DMS 273 (cell line): Measurements from ENCODE around the gene ZNF564.
"Not testable (repeated sequence)": the region's sequence is repeated elsewhere in the genome, so short reads cannot be mapped to it uniquely, and the experiment has no call there.

ENCODE experiments used
- DNase-seq: peaks from one replicate; lab custom pipeline; 2025; ENCODE audit not compliant: unreplicated experiment; lab: John Stamatoyannopoulos, UW

ZNF564 gene

GRCh38 chr19:12551060-12551832 lies at the start of gene ZNF564:
Gene ZNF564, minus strand, starts transcription at chr19:12551482. Its CDS starts 150 bp downstream, at chr19:12551332.
- DNase-seq = peak; percentile 99

DNA sequence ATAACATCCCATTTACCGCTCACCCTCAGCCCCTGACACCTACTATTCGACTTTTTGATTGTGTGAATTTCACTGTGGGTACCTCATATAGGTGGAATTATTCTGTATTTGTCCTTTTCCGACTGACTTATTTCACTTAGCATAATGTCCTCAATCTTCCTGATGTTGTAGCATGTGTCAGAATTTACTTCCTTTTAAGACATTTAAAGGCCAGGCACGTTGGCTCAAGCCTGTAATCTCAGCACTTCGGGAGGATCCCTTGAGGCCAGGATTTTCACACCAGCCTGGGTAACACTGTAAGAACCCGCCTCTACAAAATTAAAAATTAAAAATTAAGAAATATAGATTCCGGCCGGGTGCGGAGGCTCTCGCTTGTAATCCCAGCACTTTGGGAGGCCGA lies 46.3 kb upstream of the ZNF564 start:
- no peak for DNase-seq

DNA sequence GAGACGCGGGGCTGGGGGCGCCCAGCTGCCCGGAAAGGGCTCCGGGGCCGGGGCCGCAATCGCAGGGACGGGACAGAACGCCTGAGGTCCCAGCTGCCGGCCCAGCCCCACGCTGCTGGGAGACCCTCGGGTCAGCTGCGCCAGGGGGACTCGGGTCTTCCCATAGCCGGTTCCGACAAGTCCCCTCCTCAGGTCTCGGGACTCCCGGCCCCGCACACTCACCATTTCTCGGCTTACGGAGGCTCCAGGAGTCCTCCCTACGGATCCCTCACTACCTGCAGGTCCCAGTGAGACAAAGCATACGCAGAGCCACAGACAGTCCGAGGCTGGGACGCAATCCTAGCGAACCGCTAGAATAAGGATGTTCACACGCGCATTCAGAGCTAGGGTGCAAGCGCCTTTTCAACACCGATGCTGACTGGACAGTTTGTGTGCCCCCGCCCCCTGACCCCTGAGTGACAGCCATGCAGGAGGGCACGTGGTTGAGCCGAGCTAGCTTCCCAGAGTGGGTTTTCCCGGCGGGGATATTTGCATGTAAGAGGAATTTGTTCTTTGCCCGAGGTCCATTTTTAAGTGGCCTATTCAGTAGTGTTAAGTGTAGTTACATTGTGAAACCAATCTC lies 45.8 kb upstream of the ZNF564 start:
- DNase-seq = no peak

- DNase-seq = no peak
These were observed 45.2 kb upstream of the ZNF564 start for GRCh38 chr19:12596485-12596884.

DNA sequence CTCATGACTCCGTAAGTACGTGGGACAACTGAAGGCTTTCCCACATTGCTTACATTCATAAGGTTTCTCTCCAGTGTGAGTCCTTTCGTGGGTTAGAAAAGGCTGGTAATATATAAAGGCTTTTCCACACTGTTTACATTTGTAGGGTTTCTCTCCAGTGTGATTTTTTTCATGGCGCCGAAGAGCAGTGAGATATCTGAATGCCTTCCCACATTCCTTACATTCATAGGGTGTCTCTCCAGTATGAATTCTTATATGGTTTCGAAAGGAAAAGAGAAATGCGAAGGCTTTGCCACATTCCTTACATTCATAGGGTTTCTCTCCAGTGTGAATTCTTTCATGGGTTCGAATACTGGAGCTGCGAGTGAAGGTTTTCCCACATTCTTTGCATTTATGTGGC lies 29.8 kb upstream of the ZNF564 start:
- no peak for DNase-seq

- no peak for DNase-seq
These were observed 29.0 kb upstream of the ZNF564 start for GRCh38 chr19:12580180-12580694.

- DNase-seq = no peak
These were observed 27.4 kb upstream of the ZNF564 start for GRCh38 chr19:12578641-12579040.

- no peak for DNase-seq
These were observed 22.8 kb upstream of the ZNF564 start for GRCh38 chr19:12574036-12574435.

GRCh38 chr19:12567951-12568350 lies 16.7 kb upstream of the ZNF564 start:
- no peak for DNase-seq

- DNase-seq = not testable (repeated sequence)
These were observed 15.1 kb upstream of the ZNF564 start for GRCh38 chr19:12566380-12566779.

- DNase-seq = peak; percentile 92
These were observed 12.9 kb upstream of the ZNF564 start for GRCh38 chr19:12564016-12564664.

- DNase-seq = no peak
These were observed 4.2 kb upstream of the ZNF564 start for GRCh38 chr19:12555456-12555930.

DNA sequence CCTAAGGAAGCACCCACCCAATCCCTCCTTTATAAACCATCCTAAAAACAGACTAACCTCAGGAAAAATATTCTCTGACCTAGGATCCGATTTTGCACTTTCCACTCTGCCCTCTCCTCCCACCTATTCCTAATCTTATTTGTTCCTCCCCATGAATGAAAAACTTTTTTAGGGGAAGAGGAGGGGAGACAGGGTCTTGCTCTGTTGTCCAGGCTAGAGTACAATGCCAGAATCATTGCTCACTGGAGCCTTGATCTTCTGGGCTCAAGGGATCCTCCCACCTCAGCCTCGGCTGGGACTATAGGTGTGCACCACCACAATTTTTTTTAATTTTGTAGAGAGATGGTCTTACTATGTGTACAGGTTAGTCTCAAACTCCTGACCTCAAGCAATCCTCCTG lies 4.4 kb downstream of the ZNF564 start:
- DNase-seq = no peak

- no peak for DNase-seq
These were observed 5.2 kb downstream of the ZNF564 start for GRCh38 chr19:12546068-12546467.

- DNase-seq = no peak
These were observed 6.0 kb downstream of the ZNF564 start for GRCh38 chr19:12545267-12545666.

- no peak for DNase-seq
These were observed 6.8 kb downstream of the ZNF564 start for GRCh38 chr19:12544401-12544876.

- DNase-seq = no peak
These were observed 7.4 kb downstream of the ZNF564 start for GRCh38 chr19:12543855-12544254.

DNA sequence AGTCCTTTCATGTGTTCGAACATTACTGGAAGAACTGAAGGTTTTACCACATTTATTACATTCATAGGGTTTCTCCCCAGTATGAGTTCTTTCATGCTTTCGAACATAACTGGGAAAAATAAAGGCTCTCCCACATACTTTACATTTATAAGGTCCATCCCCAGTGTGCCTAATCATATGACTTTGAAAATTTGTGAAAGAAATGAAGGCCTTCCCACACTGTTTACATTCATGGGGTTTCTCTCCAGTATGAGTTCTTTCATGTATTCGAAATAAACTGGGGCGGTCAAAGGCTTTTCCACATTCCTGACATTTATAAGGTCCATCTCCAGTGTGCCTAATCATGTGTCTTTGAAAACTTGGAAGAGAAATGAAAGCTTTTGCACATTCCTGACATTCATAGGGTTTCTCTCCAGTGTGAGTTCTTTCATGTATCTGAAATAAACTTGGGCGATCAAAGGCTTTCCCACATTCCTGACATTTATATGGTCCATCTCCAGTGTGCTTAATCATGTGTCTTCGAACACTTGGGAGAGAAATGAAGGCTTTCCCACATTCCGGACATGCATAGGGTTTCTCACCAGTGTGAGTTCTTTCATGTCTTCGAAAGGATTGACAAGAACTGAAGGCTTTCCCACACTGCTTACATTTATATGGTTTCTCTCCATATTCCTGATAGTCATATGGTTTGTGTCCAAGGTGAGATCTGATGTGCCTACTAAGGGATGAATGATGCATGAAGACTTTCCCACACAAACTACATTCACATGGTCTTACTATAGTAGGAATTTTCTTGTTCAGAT lies 24.0 kb downstream of the ZNF564 start:
- DNase-seq = peak; percentile 53

GRCh38 chr19:12526542-12526941 lies 24.7 kb downstream of the ZNF564 start:
- no peak for DNase-seq

- DNase-seq = peak; percentile 45
These were observed 29.3 kb downstream of the ZNF564 start for GRCh38 chr19:12521996-12522395.
